Activated CD4-positive, alpha-beta T cell treated with anti-CD3 and anti-CD28 coated beads, Interleukin-2, Interleukin-4, amounts not matched to agents 100 ng/mL and 50 ng/mL, durations not matched to agents 16 hours and 8 hours (primary cell): Measurements from ENCODE around the gene BICDL2.
A peak's percentile ranks its signal among the peaks of the same experiment; 100 is the strongest.

Experiments
- DNase-seq: peaks from one replicate; pipeline ENCODE4 v3.0.0-alpha.2; 2020; ENCODE audit warnings: low spot score

BICDL2 gene

DNA sequence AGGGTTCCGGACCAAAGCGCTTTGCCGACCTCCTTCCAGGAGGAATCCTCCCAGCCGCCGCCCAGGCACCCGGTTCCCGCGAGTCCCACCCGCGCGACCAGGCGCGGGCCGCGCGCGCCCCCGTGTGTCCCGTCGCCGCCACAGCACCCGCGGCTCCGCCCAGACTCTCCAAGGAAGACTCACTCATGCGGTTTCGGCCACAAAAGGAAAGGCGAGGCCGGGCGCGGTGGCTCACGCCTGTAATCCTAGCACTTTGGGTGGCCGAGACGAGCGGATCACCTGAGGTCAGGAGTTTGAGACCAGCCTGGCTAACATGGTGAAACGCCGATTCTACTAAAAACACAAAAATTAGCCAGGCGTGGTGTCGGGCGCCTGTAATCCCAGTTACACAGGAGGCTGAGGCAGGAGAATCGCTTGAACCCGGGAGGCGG is 53.0 kb downstream of the BICDL2 start:
- DNase-seq = peak; percentile 79

- DNase-seq = no peak
Measured at GRCh38 chr16:2982402-2982801, 54.3 kb downstream of the BICDL2 start.

DNA sequence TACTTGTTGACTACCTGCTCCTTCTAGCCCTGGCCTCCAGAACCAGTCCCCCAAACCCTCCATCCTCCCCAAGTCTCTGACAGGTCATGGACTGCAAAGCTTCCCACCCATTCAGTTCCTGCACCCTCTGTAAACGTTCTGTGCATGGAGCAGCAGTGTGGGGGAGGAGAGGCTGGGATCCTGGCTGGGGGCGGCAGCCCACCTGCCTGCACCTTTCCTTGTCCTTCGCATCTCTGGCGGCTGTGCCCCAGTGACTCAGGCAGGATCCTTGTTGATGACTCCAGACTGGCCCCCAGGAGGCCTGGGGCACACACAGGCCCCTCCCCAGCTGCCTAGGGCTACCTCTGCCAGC is 54.9 kb downstream of the BICDL2 start:
- DNase-seq = no peak

- DNase-seq = no peak
Measured at GRCh38 chr16:2981177-2981898, 55.4 kb downstream of the BICDL2 start.

DNA sequence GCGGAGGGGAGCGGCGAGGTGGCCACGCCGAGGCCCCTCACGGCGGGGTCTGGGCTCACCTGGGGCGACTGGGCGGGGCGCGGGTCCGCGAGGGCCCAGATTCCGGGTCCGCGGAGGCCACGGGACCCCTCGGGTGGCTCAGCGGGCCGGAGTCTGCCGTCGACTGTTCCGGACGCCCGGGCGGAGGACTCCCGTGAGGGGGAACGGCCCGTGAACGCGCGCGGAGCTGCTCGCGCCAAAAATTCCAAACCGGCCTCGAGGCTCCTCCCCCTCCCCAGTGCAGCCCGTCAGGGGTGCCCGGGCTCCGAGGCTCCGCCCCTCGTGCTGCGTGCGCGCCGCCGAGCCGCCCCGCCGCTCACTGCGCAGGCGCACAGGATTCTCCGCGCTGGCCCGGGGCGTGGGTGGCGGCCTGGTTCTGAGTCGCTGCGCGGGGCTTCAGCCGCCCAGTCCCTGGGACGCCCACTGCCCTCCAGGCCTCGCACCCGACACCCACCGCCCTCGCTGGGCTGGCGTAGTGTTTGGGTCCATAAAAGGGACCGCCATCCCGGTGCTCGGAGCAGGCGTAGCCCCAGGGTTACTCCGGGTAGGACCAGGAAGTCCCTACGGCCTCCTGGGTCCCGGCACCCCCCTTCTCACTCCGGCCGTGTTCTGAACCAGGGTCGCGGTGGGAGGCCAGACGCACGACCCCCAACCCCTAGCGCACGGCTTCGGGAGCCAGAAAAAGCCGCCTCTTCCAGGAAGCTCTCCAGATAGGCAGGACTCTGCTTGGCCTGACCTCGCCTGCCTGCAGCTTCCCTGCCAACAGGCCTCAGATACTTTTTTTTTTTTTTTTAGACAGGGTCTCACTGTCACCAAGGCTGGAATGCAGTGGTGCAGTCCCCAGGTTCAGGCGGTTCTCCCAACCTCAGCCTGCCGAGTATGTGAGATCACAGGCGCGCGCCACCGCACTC is 56.2 kb downstream of the BICDL2 start, which contains the start of gene PKMYT1:
Gene PKMYT1, minus strand, starts transcription at position 220 of the 950 bp plus-strand sequence. CDS start 789 bp downstream, outside the sequence.
- DNase-seq = peak; percentile 93

GRCh38 chr16:2979669-2980226 is 57.0 kb downstream of the BICDL2 start:
- no peak for DNase-seq
